ENCODE measurements around the gene CNOT4.

CNOT4 gene

DNA sequence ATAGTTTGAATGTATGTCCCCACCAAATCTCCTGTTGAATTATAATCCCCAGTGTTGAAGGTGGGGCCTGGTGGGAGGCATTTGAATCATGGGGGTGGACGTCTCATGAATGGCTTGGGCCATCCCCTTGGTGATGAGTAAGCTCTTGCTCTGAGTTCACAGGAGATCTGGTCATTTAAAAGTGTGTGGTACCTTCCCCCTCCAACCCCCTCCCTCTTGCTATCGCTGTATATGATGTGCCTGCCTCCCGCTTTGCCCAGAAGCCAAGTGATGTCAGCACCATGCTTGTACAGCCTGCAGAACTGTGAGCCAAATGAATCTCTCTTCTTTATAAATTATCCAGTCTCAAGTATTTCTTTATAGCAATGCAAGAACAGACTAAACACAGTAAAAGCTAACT, 103.0 kb downstream of the CNOT4 start:
- in situ Hi-C loops (cut with MboI; ENCODE audit: low sequenced_read_pairs), result no loop called here

- in situ Hi-C loops (cut with MboI; ENCODE audit: low sequenced_read_pairs), result no loop called here
These were observed 103.9 kb downstream of the CNOT4 start for GRCh38 chr7:135405969-135406368.

DNA sequence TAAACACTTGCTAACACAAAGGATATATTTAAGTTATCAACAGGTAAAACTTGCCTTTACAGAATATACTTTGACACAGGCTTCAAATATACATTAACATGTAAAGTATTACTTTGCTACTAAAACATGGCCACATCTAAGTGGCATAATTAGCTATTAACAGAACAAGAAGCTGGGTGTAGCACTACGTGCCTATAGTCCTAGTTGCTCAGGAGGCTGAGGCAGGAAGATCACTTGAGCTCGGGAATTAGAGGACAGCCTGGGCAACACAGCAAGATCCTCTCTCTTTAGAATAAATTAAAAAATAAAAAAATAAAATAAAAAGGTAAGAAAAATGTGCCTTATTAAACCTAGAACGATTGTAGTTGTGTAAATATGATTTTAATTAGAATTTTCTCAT, 106.6 kb downstream of the CNOT4 start:
- in situ Hi-C loops (cut with MboI; ENCODE audit: low sequenced_read_pairs), result no loop called here

- in situ Hi-C loops (cut with MboI; ENCODE audit: low sequenced_read_pairs), result no loop called here
These were observed 112.2 kb downstream of the CNOT4 start for GRCh38 chr7:135397689-135398088.

GRCh38 chr7:135392701-135393100, 117.2 kb downstream of the CNOT4 start:
- in situ Hi-C loops (cut with MboI; ENCODE audit: low sequenced_read_pairs), result no loop called here

DNA sequence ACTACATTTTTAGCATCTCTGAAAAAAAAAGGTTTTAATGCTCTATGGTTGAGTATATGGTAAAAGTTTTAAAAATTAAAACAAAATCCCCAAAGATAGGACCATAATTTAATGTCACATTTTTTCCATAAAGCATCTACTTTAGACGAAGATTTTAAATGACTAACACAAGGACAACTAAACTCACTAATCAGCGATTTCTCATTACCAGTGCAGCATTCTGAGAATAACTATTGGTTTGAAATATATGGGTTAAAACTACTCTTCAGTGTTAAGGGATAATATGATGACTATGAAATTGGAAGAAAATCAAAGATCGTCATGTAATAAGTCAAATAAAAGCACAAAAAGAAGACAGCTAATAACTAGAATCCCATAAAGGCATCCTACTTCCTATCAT, 118.4 kb downstream of the CNOT4 start:
- in situ Hi-C loops (cut with MboI; ENCODE audit: low sequenced_read_pairs), result no loop called here

DNA sequence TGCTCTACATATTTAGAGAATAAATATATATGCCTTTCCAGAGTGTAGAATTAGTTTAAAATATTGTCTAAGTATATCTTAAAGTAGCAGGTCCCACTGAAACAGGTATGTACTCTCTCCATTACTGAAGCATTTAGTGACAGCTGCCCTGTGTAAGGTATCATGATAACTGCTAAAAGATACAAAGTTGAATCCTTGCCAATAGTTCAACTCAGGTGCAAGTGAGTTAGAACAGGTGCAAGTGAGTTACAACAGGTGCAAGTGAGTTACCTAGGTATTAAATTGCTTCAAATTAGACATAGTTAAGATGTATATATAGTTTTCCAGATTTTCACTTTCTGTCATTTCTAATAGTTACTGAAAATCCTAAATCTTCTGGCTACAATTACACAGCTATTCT, 119.1 kb downstream of the CNOT4 start:
- in situ Hi-C loops (cut with MboI; ENCODE audit: low sequenced_read_pairs), result no loop called here

GRCh38 chr7:135389971-135390370, 119.9 kb downstream of the CNOT4 start:
- in situ Hi-C loops (cut with MboI; ENCODE audit: low sequenced_read_pairs), result no loop called here

- in situ Hi-C loops (cut with MboI; ENCODE audit: low sequenced_read_pairs), result no loop called here
These were observed 121.3 kb downstream of the CNOT4 start for GRCh38 chr7:135388616-135389015.

GRCh38 chr7:135386776-135387175, 123.1 kb downstream of the CNOT4 start:
- in situ Hi-C loops (cut with MboI; ENCODE audit: low sequenced_read_pairs), result no loop called here

DNA sequence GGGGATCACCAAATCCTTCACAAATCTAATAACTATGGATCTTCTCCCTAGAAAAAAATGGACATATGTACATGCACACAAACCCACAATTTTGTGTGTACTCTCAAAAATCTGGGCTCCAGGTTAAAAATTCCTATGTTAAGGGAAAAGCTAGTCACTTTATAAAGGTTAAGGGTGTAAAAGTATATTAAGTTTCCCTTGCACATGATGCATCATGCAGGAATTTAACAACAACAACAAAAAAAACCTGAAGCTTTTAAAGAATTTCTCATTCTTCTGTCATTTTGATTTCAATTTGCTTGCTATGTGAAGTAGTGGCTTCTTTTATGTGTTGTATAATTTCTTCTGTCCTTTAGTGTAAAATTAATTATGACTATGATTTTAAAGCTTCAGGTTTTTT, 123.7 kb downstream of the CNOT4 start:
- in situ Hi-C loops (cut with MboI; ENCODE audit: low sequenced_read_pairs), result no loop called here

DNA sequence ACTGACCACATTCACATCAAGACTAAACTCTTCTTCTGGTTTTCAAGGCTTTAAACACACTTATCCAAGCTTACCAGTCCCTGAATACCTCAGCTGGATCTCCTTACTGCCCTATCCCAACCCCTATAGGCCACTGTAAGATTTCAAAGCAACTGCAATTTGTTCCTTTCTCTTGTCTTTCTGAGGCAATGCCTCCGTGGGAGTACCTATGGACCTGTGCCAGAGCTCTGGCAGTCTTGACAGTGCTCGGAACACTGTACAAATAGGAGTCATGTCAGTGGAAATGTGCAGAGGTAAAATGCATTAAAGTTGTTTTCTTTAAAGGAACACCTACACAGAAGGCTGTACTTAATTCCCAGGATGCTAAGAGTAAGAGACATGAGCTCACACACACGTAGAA, 124.7 kb downstream of the CNOT4 start:
- in situ Hi-C loops (cut with MboI; ENCODE audit: low sequenced_read_pairs), result no loop called here

DNA sequence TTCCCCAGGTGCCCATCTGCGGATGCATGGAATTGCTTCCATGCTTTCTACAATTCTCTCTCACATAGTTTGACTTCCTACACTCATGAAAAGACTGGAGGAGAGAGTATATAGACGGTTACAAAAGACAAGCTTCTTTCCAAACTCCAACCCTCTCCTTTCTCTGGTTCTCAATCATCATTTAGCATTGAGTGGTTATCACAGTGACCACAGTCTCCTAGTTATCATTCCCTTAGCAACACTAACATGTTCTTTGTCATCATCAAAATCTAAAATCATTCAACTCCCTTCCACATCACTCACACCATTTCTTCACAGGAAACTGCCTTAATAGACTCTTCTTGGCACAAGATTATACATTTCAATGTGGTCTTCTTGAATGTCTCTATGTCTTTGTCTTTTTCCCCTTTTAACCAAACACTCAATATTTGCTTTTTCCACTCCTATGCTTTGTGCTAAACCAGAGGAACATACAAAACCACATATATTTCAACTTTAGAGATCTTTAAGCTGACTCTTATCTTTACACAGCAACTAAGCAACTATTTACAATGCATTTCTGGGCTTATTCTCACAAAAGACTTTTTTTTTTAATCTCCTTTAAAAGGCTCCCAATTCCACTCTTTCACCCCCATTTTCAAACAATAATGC, 126.3 kb downstream of the CNOT4 start:
- in situ Hi-C loops (cut with MboI; ENCODE audit: low sequenced_read_pairs), result no loop called here

DNA sequence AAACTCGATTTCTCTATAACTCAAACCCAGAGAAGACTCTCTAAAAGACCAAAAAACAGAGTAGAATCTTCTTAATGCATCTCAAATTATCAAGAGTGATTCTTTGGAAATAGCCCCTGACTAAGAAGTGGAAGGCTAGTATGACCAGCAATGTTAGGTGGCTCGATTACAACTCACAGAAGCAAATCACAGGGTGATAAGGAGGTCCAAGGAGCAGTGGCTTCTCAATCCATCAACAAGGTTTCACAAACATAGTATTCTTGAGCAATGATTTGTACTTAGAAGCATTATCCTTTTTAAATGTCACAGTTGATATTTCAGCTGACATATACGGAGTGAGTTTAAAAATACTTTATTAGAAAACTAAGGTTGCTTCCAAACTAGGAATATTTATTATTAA, 127.7 kb downstream of the CNOT4 start:
- in situ Hi-C loops (cut with MboI; ENCODE audit: low sequenced_read_pairs), result no loop called here

DNA sequence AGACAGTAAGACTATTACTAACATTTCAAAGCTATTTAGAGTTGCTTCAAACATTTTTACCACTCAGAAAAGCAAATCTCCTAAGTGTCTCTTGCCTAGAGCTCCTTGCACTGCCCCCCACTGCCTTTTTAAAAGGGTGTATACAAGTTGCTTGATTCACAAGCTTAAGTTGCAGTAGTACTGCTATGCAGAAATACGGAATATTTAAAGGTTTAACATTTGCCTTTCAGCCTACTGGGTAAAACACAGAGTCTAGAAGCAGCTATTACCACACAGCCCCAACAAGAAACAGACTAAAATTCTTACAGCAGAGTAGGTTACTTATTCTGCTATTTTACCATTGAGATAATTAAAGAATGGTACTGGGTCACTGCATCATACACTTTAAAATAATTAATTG, 128.5 kb downstream of the CNOT4 start:
- in situ Hi-C loops (cut with MboI; ENCODE audit: low sequenced_read_pairs), result no loop called here

- in situ Hi-C loops (cut with MboI; ENCODE audit: low sequenced_read_pairs), result no loop called here
These were observed 129.6 kb downstream of the CNOT4 start for GRCh38 chr7:135380351-135380750.

DNA sequence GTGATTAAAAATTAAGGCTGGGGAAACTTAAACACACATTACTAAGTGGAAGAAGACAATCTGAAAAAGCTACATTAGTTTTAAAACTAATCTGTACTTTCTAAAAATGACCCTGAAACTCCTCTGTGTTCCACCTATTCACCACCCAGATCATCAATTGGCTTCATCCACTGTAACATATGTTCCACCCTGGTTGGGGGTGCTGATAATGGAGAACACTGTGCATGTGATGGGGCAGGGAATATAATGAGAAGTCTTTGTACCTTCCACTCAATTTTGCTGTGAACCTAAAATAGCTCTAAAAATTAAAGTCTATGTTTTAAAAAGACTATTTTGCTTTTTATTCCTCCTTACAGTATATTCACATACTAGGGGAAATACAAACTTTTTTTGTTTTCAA, 132.7 kb downstream of the CNOT4 start:
- in situ Hi-C loops (cut with MboI; ENCODE audit: low sequenced_read_pairs), result no loop called here

DNA sequence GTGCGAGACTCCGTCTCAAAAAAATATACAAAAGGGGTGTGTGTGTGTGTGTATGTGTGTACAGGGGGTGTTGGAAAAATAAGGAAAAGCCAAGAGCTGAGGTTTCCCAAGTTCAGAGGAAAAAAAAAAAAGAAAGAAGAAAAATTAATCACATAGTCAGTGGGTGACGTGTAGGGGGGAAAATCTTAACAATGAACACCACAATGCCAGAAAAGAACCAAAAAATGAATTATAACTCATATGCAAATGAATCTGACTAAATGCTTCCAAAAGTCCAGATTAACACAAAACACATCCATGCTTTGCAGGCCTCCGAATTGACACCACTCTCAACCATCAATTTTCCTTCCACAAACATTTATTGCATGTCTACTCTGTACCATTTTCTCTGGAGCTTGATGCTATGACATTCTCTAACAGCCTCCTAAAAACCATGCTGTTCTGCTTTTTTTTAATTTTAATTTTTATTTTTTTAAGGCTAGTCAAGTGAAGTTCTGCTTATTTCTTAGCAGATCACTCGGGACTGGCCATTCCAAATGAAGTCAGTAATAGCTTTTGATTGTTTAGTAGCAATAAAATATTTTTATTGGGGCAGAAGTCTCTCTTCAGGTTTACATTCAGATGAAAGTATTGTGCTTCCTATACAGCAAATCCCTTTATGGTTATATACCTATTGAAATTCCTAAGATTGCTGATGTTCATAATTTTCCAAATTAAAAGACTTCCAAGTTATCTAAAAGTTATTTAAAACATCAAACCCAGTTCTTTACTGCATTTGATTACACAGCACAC, 133.8 kb downstream of the CNOT4 start:
- in situ Hi-C loops (cut with MboI; ENCODE audit: low sequenced_read_pairs), result no loop called here

- in situ Hi-C loops (cut with MboI; ENCODE audit: low sequenced_read_pairs), result no loop called here
These were observed 135.2 kb downstream of the CNOT4 start for GRCh38 chr7:135374736-135375135.

DNA sequence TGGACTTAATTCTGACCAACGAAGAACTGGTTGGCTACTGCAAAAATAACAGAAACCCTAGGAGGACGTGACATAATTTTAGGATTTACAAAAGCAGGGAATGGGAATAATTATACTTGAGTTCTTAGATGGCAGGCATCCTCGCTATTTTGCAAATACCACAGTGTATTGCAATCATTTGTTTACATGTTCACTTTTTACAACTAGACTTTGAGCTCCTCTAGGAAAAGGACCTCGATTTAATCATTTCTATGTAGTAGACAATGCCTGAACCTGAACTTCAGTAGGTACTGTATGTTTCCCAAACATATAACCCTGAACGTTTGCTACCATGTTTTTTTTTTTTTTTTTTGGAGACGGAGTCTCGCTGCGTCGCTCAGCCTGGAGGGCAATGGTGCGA, 137.7 kb downstream of the CNOT4 start:
- in situ Hi-C loops (cut with MboI; ENCODE audit: low sequenced_read_pairs), result no loop called here

DNA sequence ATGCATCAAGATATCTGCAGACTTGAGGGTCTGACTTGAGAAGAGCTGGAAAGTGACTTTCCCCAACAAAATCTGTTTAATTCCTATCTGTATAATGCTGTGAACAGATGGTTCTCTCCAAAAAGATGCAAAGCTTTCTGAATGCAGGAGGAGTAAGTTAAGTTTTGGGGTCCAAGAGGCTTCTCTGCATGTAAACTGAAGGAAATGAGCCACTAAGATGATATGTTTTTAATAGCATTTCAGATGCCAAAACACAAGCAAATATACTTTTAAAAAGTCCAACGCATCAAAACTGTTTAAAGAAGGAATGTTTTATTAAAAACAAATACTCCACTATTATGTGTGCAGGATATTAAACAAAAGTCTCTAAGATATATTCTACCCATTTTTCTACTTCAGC, 139.2 kb downstream of the CNOT4 start:
- in situ Hi-C loops (cut with MboI; ENCODE audit: low sequenced_read_pairs), result no loop called here

GRCh38 chr7:135369405-135369804, 140.5 kb downstream of the CNOT4 start:
- in situ Hi-C loops (cut with MboI; ENCODE audit: low sequenced_read_pairs), result no loop called here
